ENCODE measurements around the gene HDHD5. TPM values are rescaled to one million over a fixed set of nuclear protein-coding genes. Genes with fewer than 3 reads are reported as not detected.

HDHD5 gene
- total and polyA plus RNA-seq, 7 donors = 24.6 to 68.3 (median 33.9) TPM

- TF ChIP-seq CTCF (IDR thresholded peaks at IDR 0.05) = no peak
- H3K27me3 ChIP-seq (ENCODE audit: insufficient read depth in 3 of 3, low read length in 2 of 3) = no peaks in the 10 kb centered on the region
- peak in 3 of 4 donors; percentile 45 to 59 (median 49) for ATAC-seq
- H3K4me1 ChIP-seq = no peaks in the 10 kb centered on the region
- no peaks in the 10 kb centered on the region for H3K9me3 ChIP-seq
- peak overlapping the region; percentile 63 for H3K27ac ChIP-seq
- intact Hi-C loops (cut with DNase I) = loop anchor here in 1 of 2 donors (5.0 kb wide), 1 partner anchor 81 kb away; no protein-coding TSS in a partner anchor
- no peaks in the 10 kb centered on the region for H3K36me3 ChIP-seq (ENCODE audit: insufficient read depth in 1 of 2, low read depth in 1 of 2)
- peak; percentile 28 to 67 for DNase-seq
- WGBS, 3 donors = 34 to 50% (median 35%) methylated on average over 29 of the region's 29 CpGs
- H3K4me3 ChIP-seq = peak overlapping the region; percentile 58
These were observed 39.3 kb upstream of the HDHD5 start for GRCh38 chr22:17198170-17199002.

- no peak for TF ChIP-seq CTCF (IDR thresholded peaks at IDR 0.05)
- Histone ChIP-seq H3K36me3 (ENCODE audit: insufficient read depth in 1 of 2, low read depth in 1 of 2) (no peaks in the 10 kb centered on the region), H3K9me3 (no peaks in the 10 kb centered on the region), H3K27me3 (ENCODE audit: insufficient read depth in 3 of 3, low read length in 2 of 3) (no peaks in the 10 kb centered on the region), H3K4me3 (no peak overlapping the region), H3K4me1 (no peaks in the 10 kb centered on the region), H3K27ac (no peak overlapping the region)
- intact Hi-C loops (cut with DNase I) = no loop called here
- 69 to 81% (median 75%) methylated on average over 6 to 7 of the region's 7 CpGs for WGBS, 3 donors
- no peak for ATAC-seq
- DNase-seq = no peak
These were observed 35.1 kb upstream of the HDHD5 start for GRCh38 chr22:17194213-17194612.

- Histone ChIP-seq H3K27ac (no peak overlapping the region), H3K9me3 (no peaks in the 10 kb centered on the region), H3K4me3 (no peak overlapping the region), H3K36me3 (ENCODE audit: insufficient read depth in 1 of 2, low read depth in 1 of 2) (peaks cover 0 to 2% of the 10 kb centered on the region in 2 donors), H3K27me3 (ENCODE audit: insufficient read depth in 3 of 3, low read length in 2 of 3) (no peaks in the 10 kb centered on the region), H3K4me1 (no peaks in the 10 kb centered on the region)
- DNase-seq = no peak
- TF ChIP-seq CTCF (IDR thresholded peaks at IDR 0.05) = no peak
- WGBS, 3 donors = 90 to 95% (median 95%) methylated on average over 5 of the region's 5 CpGs
- intact Hi-C loops (cut with DNase I) = no loop called here
- no peak for ATAC-seq
These were observed 33.1 kb upstream of the HDHD5 start for GRCh38 chr22:17192186-17192585.

GRCh38 chr22:17191163-17191784 lies 32.2 kb upstream of the HDHD5 start:
- Histone ChIP-seq H3K9me3 (no peaks in the 10 kb centered on the region), H3K27me3 (ENCODE audit: insufficient read depth in 3 of 3, low read length in 2 of 3) (no peaks in the 10 kb centered on the region), H3K4me3 (no peak overlapping the region), H3K27ac (no peak overlapping the region), H3K4me1 (no peaks in the 10 kb centered on the region), H3K36me3 (ENCODE audit: insufficient read depth in 1 of 2, low read depth in 1 of 2) (peaks cover 0 to 3% of the 10 kb centered on the region in 2 donors)
- no peak for TF ChIP-seq CTCF (IDR thresholded peaks at IDR 0.05)
- WGBS, 3 donors = 80 to 85% (median 80%) methylated on average over 12 of the region's 12 CpGs
- intact Hi-C loops (cut with DNase I) = no loop called here
- no peak for ATAC-seq
- no peak for DNase-seq
